ENCODE data around the gene IRAG1. TPM values are rescaled to one million over a fixed set of nuclear protein-coding genes. Genes with fewer than 3 reads are reported as not detected.

The IRAG1 gene
- polyA plus RNA-seq, 1 donor from 2014 or later, result 0.14 TPM

- Histone ChIP-seq H3K27ac (ENCODE audit: low read length) (no peak overlapping the region), H3F3A (ENCODE audit: insufficient read depth, low read length, poor library complexity, severe bottlenecking) (no peaks in the 10 kb centered on the region), H4K20me1 (ENCODE audit: insufficient read depth) (no peaks in the 10 kb centered on the region), H3K4me3 (ENCODE audit: low read length) (no peak overlapping the region), H3K9me3 (ENCODE audit: low read length) (no peaks in the 10 kb centered on the region), H3K9ac (ENCODE audit: low read length) (no peak overlapping the region), H3K4me2 (ENCODE audit: low read length) (no peak overlapping the region), H2AFZ (ENCODE audit: low read depth, low read length) (no peak overlapping the region), H3K36me3 (ENCODE audit: insufficient read depth, low read length) (no peaks in the 10 kb centered on the region), H3K27me3 (ENCODE audit: insufficient read depth, low read depth, low read length) (no peaks in the 10 kb centered on the region), H3K79me2 (replicated peaks; ENCODE audit: insufficient read depth, low read length) (no peaks in the 10 kb centered on the region), H3K9me2 (ENCODE audit: insufficient read depth, low read length) (no peaks in the 10 kb centered on the region)
- TF ChIP-seq SMC3 (conservative IDR thresholded peaks at IDR 0.05; ENCODE audit: poor library complexity), result no peak
- no peak for TF ChIP-seq EZH2 (IDR thresholded peaks at IDR 0.05; ENCODE audit: borderline replicate concordance, insufficient read depth, low read length, poor library complexity, severe bottlenecking)
- TF ChIP-seq, protein P1, sequence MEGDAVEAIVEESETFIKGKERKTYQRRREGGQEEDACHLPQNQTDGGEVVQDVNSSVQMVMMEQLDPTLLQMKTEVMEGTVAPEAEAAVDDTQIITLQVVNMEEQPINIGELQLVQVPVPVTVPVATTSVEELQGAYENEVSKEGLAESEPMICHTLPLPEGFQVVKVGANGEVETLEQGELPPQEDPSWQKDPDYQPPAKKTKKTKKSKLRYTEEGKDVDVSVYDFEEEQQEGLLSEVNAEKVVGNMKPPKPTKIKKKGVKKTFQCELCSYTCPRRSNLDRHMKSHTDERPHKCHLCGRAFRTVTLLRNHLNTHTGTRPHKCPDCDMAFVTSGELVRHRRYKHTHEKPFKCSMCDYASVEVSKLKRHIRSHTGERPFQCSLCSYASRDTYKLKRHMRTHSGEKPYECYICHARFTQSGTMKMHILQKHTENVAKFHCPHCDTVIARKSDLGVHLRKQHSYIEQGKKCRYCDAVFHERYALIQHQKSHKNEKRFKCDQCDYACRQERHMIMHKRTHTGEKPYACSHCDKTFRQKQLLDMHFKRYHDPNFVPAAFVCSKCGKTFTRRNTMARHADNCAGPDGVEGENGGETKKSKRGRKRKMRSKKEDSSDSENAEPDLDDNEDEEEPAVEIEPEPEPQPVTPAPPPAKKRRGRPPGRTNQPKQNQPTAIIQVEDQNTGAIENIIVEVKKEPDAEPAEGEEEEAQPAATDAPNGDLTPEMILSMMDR (IDR thresholded peaks at IDR 0.05; ENCODE audit: poor library complexity, severe bottlenecking), result no peak
- no peak for TF ChIP-seq RAD21 (conservative IDR thresholded peaks at IDR 0.05)
- no peak for TF ChIP-seq MXI1 (conservative IDR thresholded peaks at IDR 0.05; ENCODE audit: poor library complexity, severe bottlenecking)
- TF ChIP-seq REST (IDR thresholded peaks at IDR 0.05; ENCODE audit: borderline replicate concordance), result no peak
- no peak for TF ChIP-seq POLR2AphosphoS5 (IDR thresholded peaks at IDR 0.05)
- TF ChIP-seq TAF1 (IDR thresholded peaks at IDR 0.05; ENCODE audit: low read depth), result no peak
- TF ChIP-seq EP300 (conservative IDR thresholded peaks at IDR 0.05; ENCODE audit: poor library complexity, severe bottlenecking), result no peak
These were observed 29.6 kb downstream of the IRAG1 start for GRCh38 chr11:10663990-10664389.

- Histone ChIP-seq H2AFZ (ENCODE audit: low read depth, low read length) (no peak overlapping the region), H3K79me2 (replicated peaks; ENCODE audit: insufficient read depth, low read length) (no peaks in the 10 kb centered on the region), H4K20me1 (ENCODE audit: insufficient read depth) (no peaks in the 10 kb centered on the region), H3K4me3 (ENCODE audit: low read length) (no peak overlapping the region), H3K27me3 (ENCODE audit: insufficient read depth, low read depth, low read length) (no peaks in the 10 kb centered on the region), H3K4me2 (ENCODE audit: low read length) (no peak overlapping the region), H3K27ac (ENCODE audit: low read length) (no peak overlapping the region), H3K36me3 (ENCODE audit: insufficient read depth, low read length) (no peaks in the 10 kb centered on the region), H3K9me3 (ENCODE audit: low read length) (no peaks in the 10 kb centered on the region), H3F3A (ENCODE audit: insufficient read depth, low read length, poor library complexity, severe bottlenecking) (no peaks in the 10 kb centered on the region), H3K9ac (ENCODE audit: low read length) (no peak overlapping the region), H3K9me2 (ENCODE audit: insufficient read depth, low read length) (no peaks in the 10 kb centered on the region)
- no peak for TF ChIP-seq EP300 (conservative IDR thresholded peaks at IDR 0.05; ENCODE audit: poor library complexity, severe bottlenecking)
- TF ChIP-seq POLR2AphosphoS5 (IDR thresholded peaks at IDR 0.05), result no peak
- no peak for TF ChIP-seq SMC3 (conservative IDR thresholded peaks at IDR 0.05; ENCODE audit: poor library complexity)
- no peak for TF ChIP-seq REST (IDR thresholded peaks at IDR 0.05; ENCODE audit: borderline replicate concordance)
- TF ChIP-seq TAF1 (IDR thresholded peaks at IDR 0.05; ENCODE audit: low read depth), result no peak
- no peak for TF ChIP-seq MXI1 (conservative IDR thresholded peaks at IDR 0.05; ENCODE audit: poor library complexity, severe bottlenecking)
- no peak for TF ChIP-seq RAD21 (conservative IDR thresholded peaks at IDR 0.05)
- TF ChIP-seq, protein P1 (IDR thresholded peaks at IDR 0.05; ENCODE audit: poor library complexity, severe bottlenecking), result no peak
- TF ChIP-seq EZH2 (IDR thresholded peaks at IDR 0.05; ENCODE audit: borderline replicate concordance, insufficient read depth, low read length, poor library complexity, severe bottlenecking), result no peak
These were observed 30.2 kb downstream of the IRAG1 start for GRCh38 chr11:10663365-10663764.

Measured in neural cell (in vitro differentiated cells).